Muscle of leg (tissue), 16 donors: Measurements from ENCODE around the gene TTC23. TPM values are rescaled to one million over a fixed set of nuclear protein-coding genes. Genes with fewer than 3 reads are reported as not detected.

Source experiments
- DNase-seq: peaks from one replicate; pipeline ENCODE4 v3.0.0; 2013
- H3K27ac ChIP-seq: one replicate; pipeline ENCODE4 v1.5.1; 2013; ENCODE audit warnings: mild to moderate bottlenecking, low read length, control low read depth
- H3K27me3 ChIP-seq: one replicate; pipeline ENCODE4 v1.6.1; 2013; ENCODE audit warnings: low read length; ENCODE audit not compliant: control insufficient read depth, insufficient read depth
- H3K36me3 ChIP-seq: one replicate; pipeline ENCODE4 v1.6.1; 2013; ENCODE audit warnings: low read length; ENCODE audit not compliant: control insufficient read depth, insufficient read depth
- H3K4me1 ChIP-seq: one replicate; pipeline ENCODE4 v1.6.1; 2013; ENCODE audit warnings: low read length; ENCODE audit not compliant: control insufficient read depth, insufficient read depth
- H3K4me3 ChIP-seq: one replicate; pipeline ENCODE4 v1.5.1; 2013; ENCODE audit warnings: low read length, control low read depth
- H3K9me3 ChIP-seq: replicated peaks from 2 replicates; pipeline ENCODE4 v1.6.1; 2013; ENCODE audit warnings: low read depth, low read length; ENCODE audit not compliant: control insufficient read depth
- WGBS: methylation state at CpG from one replicate; pipeline ENCODE4 v1.1.5; 2013; ENCODE audit warnings: missing lambda C conversion rate; ENCODE audit not compliant: insufficient coverage; 5-methylcytosine and 5-hydroxymethylcytosine counted together
- long read RNA-seq, 11 donors: transcript quantifications; one replicate each; lab custom pipeline, GENCODE V29; 2026
- polyA plus RNA-seq, 8 donors: library from polyadenylated mRNA; unstranded; fragments of 120-200 nt; gene quantifications; one replicate each; pipeline versions ENCODE4 v1.2.1 to v1.2.3, GENCODE V29; 2013; ENCODE audit warnings: inconsistent platforms in 1 of 8, low replicate concordance in 1 of 8; ENCODE audit not compliant: insufficient read length in 8 of 8, insufficient read depth in 1 of 8
- total RNA-seq: library from RNA; stranded (reverse); fragments of 120-200 nt; gene quantifications from one replicate; pipeline ENCODE4 v1.2.4, GENCODE V29; 2013

TTC23 gene
- total RNA-seq (17.7 TPM), polyA plus RNA-seq (10 to 100 TPM; 16.3 to 22.3 (median 19.1) TPM)
- long read RNA-seq, donor 1, result 0 reads
- long read RNA-seq, donor 2, result 0 reads
- long read RNA-seq, donor 3, result 0 reads
- long read RNA-seq, donor 4, result 0 reads
- long read RNA-seq, donor 5, partial matches to known transcripts, result 0 of 1 reads
- long read RNA-seq, donor 5, other reads (novel, unspliced or antisense), result 0 of 1 reads
- long read RNA-seq, donor 6, result 0 reads
- long read RNA-seq, donor 7, result 0 reads
- long read RNA-seq, donor 8, result 0 reads
- long read RNA-seq, donor 9, result 0 reads
- long read RNA-seq, donor 10, partial matches to known transcripts, result 0 of 2 reads
- long read RNA-seq, donor 10, other reads (novel, unspliced or antisense), result 0 of 2 reads
- long read RNA-seq, donor 11, result 0 reads

- H3K27me3 ChIP-seq, result no peaks in the 10 kb centered on the region
These were observed at the start of gene TTC23 for GRCh38 chr15:99249270-99249841. TTC23 (minus strand) TSS chr15:99249581; CDS start chr15:99228712, 20,869 bp downstream.

GRCh38 chr15:99296386-99296785, 47.0 kb upstream of the TTC23 start:
- Histone ChIP-seq H3K4me3 (no peak overlapping the region), H3K27me3 (no peaks in the 10 kb centered on the region), H3K27ac (no peak overlapping the region), H3K4me1 (no peaks in the 10 kb centered on the region), H3K36me3 (peaks cover 11% of the 10 kb centered on the region), H3K9me3 (peaks cover 3% of the 10 kb centered on the region)
- DNase-seq, result no peak
- WGBS, result no CpG with 5 or more reads among the region's 2 CpGs

More at GRCh38 chr15:99249270-99249841, at the start of gene TTC23:
- Histone ChIP-seq H3K4me3 (peak within 1 kb of the TSS; percentile 51), H3K36me3 (no peaks in the 10 kb centered on the region), H3K27ac (peak within 1 kb of the TSS; percentile 99), H3K4me1 (peaks cover 12% of the 10 kb centered on the region), H3K9me3 (no peaks in the 10 kb centered on the region)
- WGBS, result 0% methylated on average over 5 of the region's 14 CpGs
- DNase-seq, result peak; percentile 98

- H3K4me1 ChIP-seq, result no peaks in the 10 kb centered on the region
- peaks cover 11% of the 10 kb centered on the region for H3K36me3 ChIP-seq
- H3K27ac ChIP-seq, result no peak overlapping the region
- no peaks in the 10 kb centered on the region for H3K27me3 ChIP-seq
- DNase-seq, result no peak
- H3K4me3 ChIP-seq, result no peak overlapping the region
- peaks cover 3% of the 10 kb centered on the region for H3K9me3 ChIP-seq
These were observed 46.5 kb upstream of the TTC23 start for GRCh38 chr15:99295840-99296239.

GRCh38 chr15:99291643-99292042, 42.3 kb upstream of the TTC23 start:
- Histone ChIP-seq H3K4me3 (no peak overlapping the region), H3K9me3 (peaks cover 3% of the 10 kb centered on the region), H3K4me1 (no peaks in the 10 kb centered on the region), H3K27ac (no peak overlapping the region), H3K27me3 (no peaks in the 10 kb centered on the region), H3K36me3 (peaks cover 11% of the 10 kb centered on the region)
- DNase-seq, result no peak

- Histone ChIP-seq H3K4me1 (no peaks in the 10 kb centered on the region), H3K4me3 (no peak overlapping the region), H3K36me3 (peaks cover 2% of the 10 kb centered on the region), H3K27me3 (no peaks in the 10 kb centered on the region), H3K9me3 (no peaks in the 10 kb centered on the region), H3K27ac (no peak overlapping the region)
- DNase-seq, result no peak
These were observed 34.3 kb upstream of the TTC23 start for GRCh38 chr15:99283717-99284116.

- H3K27ac ChIP-seq, result no peak overlapping the region
- no peak for DNase-seq
- H3K27me3 ChIP-seq, result no peaks in the 10 kb centered on the region
- H3K4me3 ChIP-seq, result no peak overlapping the region
- WGBS, result 96% methylated on average over 3 of the region's 5 CpGs
- no peaks in the 10 kb centered on the region for H3K4me1 ChIP-seq
- H3K36me3 ChIP-seq, result peaks cover 2% of the 10 kb centered on the region
- no peaks in the 10 kb centered on the region for H3K9me3 ChIP-seq
These were observed 33.2 kb upstream of the TTC23 start for GRCh38 chr15:99282586-99282985.

GRCh38 chr15:99282121-99282520, 32.7 kb upstream of the TTC23 start:
- H3K4me1 ChIP-seq, result no peaks in the 10 kb centered on the region
- no peak overlapping the region for H3K4me3 ChIP-seq
- DNase-seq, result no peak
- peaks cover 2% of the 10 kb centered on the region for H3K36me3 ChIP-seq
- H3K27me3 ChIP-seq, result no peaks in the 10 kb centered on the region
- no peak overlapping the region for H3K27ac ChIP-seq
- no peaks in the 10 kb centered on the region for H3K9me3 ChIP-seq

- H3K27me3 ChIP-seq, result no peaks in the 10 kb centered on the region
- H3K4me1 ChIP-seq, result no peaks in the 10 kb centered on the region
- WGBS, result no CpG with 5 or more reads among the region's 3 CpGs
- no peak for DNase-seq
- no peak overlapping the region for H3K4me3 ChIP-seq
- H3K27ac ChIP-seq, result no peak overlapping the region
- no peaks in the 10 kb centered on the region for H3K9me3 ChIP-seq
- H3K36me3 ChIP-seq, result peaks cover 2% of the 10 kb centered on the region
These were observed 30.4 kb upstream of the TTC23 start for GRCh38 chr15:99279827-99280226.

GRCh38 chr15:99279290-99279689, 29.9 kb upstream of the TTC23 start:
- no peak overlapping the region for H3K4me3 ChIP-seq
- no peak overlapping the region for H3K27ac ChIP-seq
- H3K4me1 ChIP-seq, result no peaks in the 10 kb centered on the region
- H3K36me3 ChIP-seq, result peaks cover 2% of the 10 kb centered on the region
- WGBS, result 79% methylated on average over 2 of the region's 3 CpGs
- H3K9me3 ChIP-seq, result no peaks in the 10 kb centered on the region
- no peaks in the 10 kb centered on the region for H3K27me3 ChIP-seq
- DNase-seq, result no peak

- DNase-seq, result no peak
- 86% methylated on average over 4 of the region's 9 CpGs for WGBS
- no peak overlapping the region for H3K4me3 ChIP-seq
These were observed 26.2 kb upstream of the TTC23 start for GRCh38 chr15:99275525-99276128.

More at GRCh38 chr15:99275525-99276128, 26.2 kb upstream of the TTC23 start:
- H3K27me3 ChIP-seq, result no peaks in the 10 kb centered on the region
- H3K9me3 ChIP-seq, result no peaks in the 10 kb centered on the region
- H3K4me1 ChIP-seq, result no peaks in the 10 kb centered on the region
- no peak overlapping the region for H3K27ac ChIP-seq
- H3K36me3 ChIP-seq, result peaks cover 2% of the 10 kb centered on the region
